H1 (cell line): Measurements from ENCODE around the gene FGD5. TPM values are rescaled to one million over a fixed set of nuclear protein-coding genes. Genes with fewer than 3 reads are reported as not detected.

ENCODE experiments used
- GABPA ChIP-seq: IDR thresholded peaks from 2 replicates; pipeline ENCODE4 v1.6.1; 2011; ENCODE audit warnings: mild to moderate bottlenecking, low read length, moderate library complexity, borderline replicate concordance; ENCODE audit not compliant: insufficient read depth
- POU5F1 ChIP-seq: IDR thresholded peaks from 2 replicates; pipeline ENCODE4 v1.6.1; 2011; ENCODE audit warnings: low read depth, mild to moderate bottlenecking, low read length, moderate library complexity
- SAP30 ChIP-seq: fragments of 300-600 bp; sonication (generic); IDR thresholded peaks from 2 replicates; pipeline ENCODE4 v1.7.1; 2012; ENCODE audit warnings: low read length, moderate library complexity, mild to moderate bottlenecking, inconsistent platforms; ENCODE audit not compliant: insufficient read depth, insufficient replicate concordance
- polyA plus RNA-seq, 7 experiments: library from polyadenylated mRNA; depleted of rRNA in 3 of 7; stranded (reverse) in 5 of 7; unstranded in 2 of 7; fragments of >200 nt in 5 of 7; fragments of 200-250 nt in 2 of 7; gene quantifications; 1 replicate in 5 of 7; 2 replicates in 1 of 7; 4 replicates in 1 of 7; pipeline versions ENCODE4 v1.2.1 to v1.2.3, GENCODE V29; 2011 to 2013; ENCODE audit warnings: missing spikeins in 2 of 7, mixed read lengths in 2 of 7
- total RNA-seq: library from RNA; stranded (reverse); fragmentation: NEBNext Ultra II Directional; extraction: Animal tissue kit (Norgen Biotek cat#: 25700); gene quantifications from 2 replicates; pipeline ENCODE4 v1.2.1, GENCODE V29; 2021
- TF ChIP-seq, protein P1 (sequence below), 3 experiments: IDR thresholded peaks; 1 replicate in 2 of 3; 2 replicates in 1 of 3; pipeline versions ENCODE4 v1.5.1 to v1.6.1; 2011; ENCODE audit warnings: low read length in 3 of 3, mild to moderate bottlenecking in 3 of 3, inconsistent platforms in 2 of 3, low read depth in 1 of 3, moderate library complexity in 1 of 3; ENCODE audit not compliant: insufficient read depth in 1 of 3; ENCODE audit errors: control extremely low read depth in 1 of 3

Gene FGD5
- total and polyA plus RNA-seq, 2 of the 8 experiments (the other 6 are each of a cell fraction or from before 2014, with no cell fraction given), result 4.7 to 14.3 TPM

DNA sequence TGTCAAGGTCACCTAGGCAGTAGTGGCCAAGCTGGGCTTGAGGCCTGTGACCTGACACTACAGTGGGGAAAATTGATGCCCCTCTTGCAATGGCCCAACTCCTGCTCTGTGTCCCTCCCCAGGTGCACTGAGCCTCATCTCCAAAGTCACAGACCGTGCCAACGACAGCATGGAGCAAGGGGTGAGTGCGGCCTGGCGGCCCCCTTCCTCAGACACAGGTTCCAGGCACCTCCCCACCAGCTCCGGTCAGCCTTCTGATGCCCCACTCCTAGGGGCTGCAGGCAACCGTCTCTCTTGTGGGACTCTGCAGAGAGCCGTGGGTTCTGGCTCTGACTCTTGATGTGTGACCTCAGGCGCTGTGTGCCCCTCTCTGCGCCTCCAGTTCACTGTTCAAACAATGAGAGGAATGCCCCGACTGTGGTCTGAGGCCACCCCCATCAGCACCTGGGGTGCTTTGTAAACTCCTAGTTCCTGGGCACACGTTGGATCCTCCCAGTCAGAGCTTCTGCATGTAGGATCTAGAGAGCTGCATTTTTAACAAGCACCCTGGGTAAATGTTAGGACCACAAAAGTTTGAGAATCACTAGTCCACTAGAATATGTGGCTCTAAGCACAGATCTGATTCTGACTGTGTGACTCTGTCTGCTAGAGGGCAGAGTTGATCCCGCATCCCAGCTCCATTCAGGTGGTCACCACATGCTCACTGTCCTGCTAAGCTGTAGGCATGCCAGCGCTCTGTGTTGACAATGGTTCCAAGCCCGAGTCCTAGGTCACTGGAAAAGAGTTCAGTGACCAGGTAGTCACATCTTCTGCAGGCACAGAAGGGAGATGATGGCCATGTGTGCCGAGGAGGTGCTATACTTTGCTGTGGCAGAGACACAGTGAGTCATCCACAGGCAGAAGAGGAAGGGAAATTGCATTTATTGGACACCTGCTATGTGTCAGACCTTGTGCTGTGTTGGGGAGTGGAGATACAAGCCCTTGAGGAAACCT, 82.4 kb downstream of the FGD5 start (continued):
- TF ChIP-seq GABPA, result no peak
- TF ChIP-seq, protein P1, sequence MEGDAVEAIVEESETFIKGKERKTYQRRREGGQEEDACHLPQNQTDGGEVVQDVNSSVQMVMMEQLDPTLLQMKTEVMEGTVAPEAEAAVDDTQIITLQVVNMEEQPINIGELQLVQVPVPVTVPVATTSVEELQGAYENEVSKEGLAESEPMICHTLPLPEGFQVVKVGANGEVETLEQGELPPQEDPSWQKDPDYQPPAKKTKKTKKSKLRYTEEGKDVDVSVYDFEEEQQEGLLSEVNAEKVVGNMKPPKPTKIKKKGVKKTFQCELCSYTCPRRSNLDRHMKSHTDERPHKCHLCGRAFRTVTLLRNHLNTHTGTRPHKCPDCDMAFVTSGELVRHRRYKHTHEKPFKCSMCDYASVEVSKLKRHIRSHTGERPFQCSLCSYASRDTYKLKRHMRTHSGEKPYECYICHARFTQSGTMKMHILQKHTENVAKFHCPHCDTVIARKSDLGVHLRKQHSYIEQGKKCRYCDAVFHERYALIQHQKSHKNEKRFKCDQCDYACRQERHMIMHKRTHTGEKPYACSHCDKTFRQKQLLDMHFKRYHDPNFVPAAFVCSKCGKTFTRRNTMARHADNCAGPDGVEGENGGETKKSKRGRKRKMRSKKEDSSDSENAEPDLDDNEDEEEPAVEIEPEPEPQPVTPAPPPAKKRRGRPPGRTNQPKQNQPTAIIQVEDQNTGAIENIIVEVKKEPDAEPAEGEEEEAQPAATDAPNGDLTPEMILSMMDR (IDR thresholded peaks at IDR 0.05; ENCODE audit: control extremely low read depth in 1 of 3, insufficient read depth in 1 of 3, low read depth in 1 of 3, low read length in 3 of 3), result no peak
- no peak for TF ChIP-seq POU5F1
- no peak for TF ChIP-seq SAP30
